ENCODE measurements around the gene NCCRP1.

DNA sequence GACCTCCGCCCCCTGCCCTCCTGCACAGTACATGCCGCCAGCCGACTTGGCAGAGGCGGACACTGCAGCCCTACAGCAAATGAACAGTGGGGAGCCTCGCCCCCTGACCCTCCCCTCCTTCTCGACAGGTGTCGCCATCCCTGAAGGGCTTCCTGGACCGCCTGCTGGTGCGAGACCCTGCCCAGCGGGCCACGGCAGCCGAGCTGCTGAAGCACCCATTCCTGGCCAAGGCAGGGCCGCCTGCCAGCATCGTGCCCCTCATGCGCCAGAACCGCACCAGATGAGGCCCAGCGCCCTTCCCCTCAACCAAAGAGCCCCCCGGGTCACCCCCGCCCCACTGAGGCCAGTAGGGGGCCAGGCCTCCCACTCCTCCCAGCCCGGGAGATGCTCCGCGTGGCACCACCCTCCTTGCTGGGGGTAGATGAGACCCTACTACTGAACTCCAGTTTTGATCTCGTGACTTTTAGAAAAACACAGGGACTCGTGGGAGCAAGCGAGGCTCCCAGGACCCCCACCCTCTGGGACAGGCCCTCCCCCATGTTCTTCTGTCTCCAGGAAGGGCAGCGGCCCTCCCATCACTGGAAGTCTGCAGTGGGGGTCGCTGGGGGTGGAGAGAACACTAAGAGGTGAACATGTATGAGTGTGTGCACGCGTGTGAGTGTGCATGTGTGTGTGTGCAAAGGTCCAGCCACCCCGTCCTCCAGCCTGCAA, 18.3 kb upstream of the NCCRP1 start:
- TF ChIP-seq, protein P1, sequence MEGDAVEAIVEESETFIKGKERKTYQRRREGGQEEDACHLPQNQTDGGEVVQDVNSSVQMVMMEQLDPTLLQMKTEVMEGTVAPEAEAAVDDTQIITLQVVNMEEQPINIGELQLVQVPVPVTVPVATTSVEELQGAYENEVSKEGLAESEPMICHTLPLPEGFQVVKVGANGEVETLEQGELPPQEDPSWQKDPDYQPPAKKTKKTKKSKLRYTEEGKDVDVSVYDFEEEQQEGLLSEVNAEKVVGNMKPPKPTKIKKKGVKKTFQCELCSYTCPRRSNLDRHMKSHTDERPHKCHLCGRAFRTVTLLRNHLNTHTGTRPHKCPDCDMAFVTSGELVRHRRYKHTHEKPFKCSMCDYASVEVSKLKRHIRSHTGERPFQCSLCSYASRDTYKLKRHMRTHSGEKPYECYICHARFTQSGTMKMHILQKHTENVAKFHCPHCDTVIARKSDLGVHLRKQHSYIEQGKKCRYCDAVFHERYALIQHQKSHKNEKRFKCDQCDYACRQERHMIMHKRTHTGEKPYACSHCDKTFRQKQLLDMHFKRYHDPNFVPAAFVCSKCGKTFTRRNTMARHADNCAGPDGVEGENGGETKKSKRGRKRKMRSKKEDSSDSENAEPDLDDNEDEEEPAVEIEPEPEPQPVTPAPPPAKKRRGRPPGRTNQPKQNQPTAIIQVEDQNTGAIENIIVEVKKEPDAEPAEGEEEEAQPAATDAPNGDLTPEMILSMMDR (IDR thresholded peaks at IDR 0.05) = no peak
- no peak for TF ChIP-seq POLR2A (IDR thresholded peaks at IDR 0.05)
- TF ChIP-seq EP300 (IDR thresholded peaks at IDR 0.05) = no peak
